DMS53 treated with DMSO at 0.1 percent for 48 hours (cell line): Measurements from ENCODE around the gene PTCHD4.
"Not testable (repeated sequence)": the region's sequence is repeated elsewhere in the genome, so short reads cannot be mapped to it uniquely, and the experiment has no call there.

ENCODE experiments used
- DNase-seq: peaks from one replicate; lab custom pipeline; 2025; ENCODE audit not compliant: unreplicated experiment; lab: John Stamatoyannopoulos, UW

Gene PTCHD4

GRCh38 chr6:48111143-48111506, at the start of gene PTCHD4:
PTCHD4 (minus strand) TSS chr6:48111197; CDS start chr6:48068957, 42,240 bp downstream.
- DNase-seq = peak; percentile 85

- DNase-seq = no peak
Measured at GRCh38 chr6:48151142-48151541, 40.1 kb upstream of the PTCHD4 start.

GRCh38 chr6:48150701-48151100, 39.7 kb upstream of the PTCHD4 start:
- no peak for DNase-seq

GRCh38 chr6:48147051-48147450, 36.1 kb upstream of the PTCHD4 start:
- no peak for DNase-seq

- no peak for DNase-seq
Measured at GRCh38 chr6:48144021-48144420, 33.0 kb upstream of the PTCHD4 start.

GRCh38 chr6:48141975-48142374, 31.0 kb upstream of the PTCHD4 start:
- no peak for DNase-seq

GRCh38 chr6:48139818-48140614, 29.0 kb upstream of the PTCHD4 start:
- DNase-seq = no peak

GRCh38 chr6:48136856-48137255, 25.9 kb upstream of the PTCHD4 start:
- DNase-seq = no peak

GRCh38 chr6:48135323-48136084, 24.5 kb upstream of the PTCHD4 start:
- DNase-seq = no peak

- no peak for DNase-seq
Measured at GRCh38 chr6:48134246-48134645, 23.2 kb upstream of the PTCHD4 start.

- DNase-seq = no peak
Measured at GRCh38 chr6:48123601-48124000, 12.6 kb upstream of the PTCHD4 start.

GRCh38 chr6:48121983-48122749, 11.2 kb upstream of the PTCHD4 start:
- DNase-seq = not testable (repeated sequence)

- no peak for DNase-seq
Measured at GRCh38 chr6:48116699-48117645, 6.0 kb upstream of the PTCHD4 start.

- DNase-seq = no peak
Measured at GRCh38 chr6:48113130-48113529, 2.1 kb upstream of the PTCHD4 start.

GRCh38 chr6:48111575-48111974, 578 bp upstream of the PTCHD4 start:
- DNase-seq = peak; percentile 71

GRCh38 chr6:48110436-48111142, 408 bp downstream of the PTCHD4 start:
- DNase-seq = peak; percentile 42

GRCh38 chr6:48109944-48110343, 1.1 kb downstream of the PTCHD4 start:
- peak; percentile 73 for DNase-seq

- DNase-seq = not testable (repeated sequence)
Measured at GRCh38 chr6:48102476-48103195, 8.4 kb downstream of the PTCHD4 start.

- peak; percentile 53 for DNase-seq
Measured at GRCh38 chr6:48101290-48101689, 9.7 kb downstream of the PTCHD4 start.
